GM23338 (cell line): ENCODE data around the gene ACD.

Source experiments
- EZH2 ChIP-seq: fragments of 200-600 bp; sonication (generic); IDR thresholded peaks from one replicate; pipeline ENCODE4 v1.8.0; 2017; ENCODE audit warnings: antibody characterized with exemption, mild to moderate bottlenecking, low read depth; ENCODE audit not compliant: unreplicated experiment
- EZH2phosphoT487 ChIP-seq: fragments of 200-600 bp; sonication (generic); IDR thresholded peaks from one replicate; pipeline ENCODE4 v1.8.1; 2018; ENCODE audit warnings: antibody characterized with exemption; ENCODE audit not compliant: unreplicated experiment
- POLR2AphosphoS5 ChIP-seq: IDR thresholded peaks from 2 replicates; pipeline ENCODE4 v1.6.1; 2016; ENCODE audit warnings: antibody characterized with exemption, low read depth
- ZNF114 ChIP-seq: fragments of 250-450 bp; sonication (Bioruptor Pico); IDR thresholded peaks from 2 replicates; pipeline ENCODE4 v1.5.0; 2020; ENCODE audit warnings: mild to moderate bottlenecking, moderate library complexity
- TF ChIP-seq, protein P1 (sequence below), 2 experiments: fragments of 200-600 bp in 1 of 2; sonication (generic) in 1 of 2; conservative IDR thresholded peaks; 2 replicates each; pipeline versions ENCODE4 v1.5.1 to v1.6.1; 2016 to 2017; ENCODE audit warnings: antibody characterized with exemption in 2 of 2, low read depth in 2 of 2, mild to moderate bottlenecking in 2 of 2, moderate library complexity in 1 of 2

DNA sequence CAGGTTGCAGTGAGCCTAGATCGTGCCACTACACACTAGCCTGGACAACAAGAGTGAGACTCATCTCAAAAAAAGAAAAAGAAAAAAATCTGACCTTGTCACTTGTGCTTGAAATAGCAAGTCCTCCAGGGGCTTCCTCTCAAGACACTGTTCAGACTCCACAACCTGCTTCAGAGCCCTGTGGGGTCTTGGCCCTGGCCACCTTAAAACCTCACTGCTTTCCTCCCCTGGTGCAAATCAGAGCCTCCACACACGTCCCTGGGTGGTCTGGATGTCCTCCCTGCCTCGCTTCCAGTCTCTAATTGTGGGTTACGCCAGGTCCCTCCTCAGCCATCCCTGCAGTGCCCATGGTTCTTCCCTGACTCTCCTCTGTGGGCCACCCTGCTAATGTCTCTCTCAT is 4.7 kb downstream of the ACD start:
- TF ChIP-seq, protein P1, sequence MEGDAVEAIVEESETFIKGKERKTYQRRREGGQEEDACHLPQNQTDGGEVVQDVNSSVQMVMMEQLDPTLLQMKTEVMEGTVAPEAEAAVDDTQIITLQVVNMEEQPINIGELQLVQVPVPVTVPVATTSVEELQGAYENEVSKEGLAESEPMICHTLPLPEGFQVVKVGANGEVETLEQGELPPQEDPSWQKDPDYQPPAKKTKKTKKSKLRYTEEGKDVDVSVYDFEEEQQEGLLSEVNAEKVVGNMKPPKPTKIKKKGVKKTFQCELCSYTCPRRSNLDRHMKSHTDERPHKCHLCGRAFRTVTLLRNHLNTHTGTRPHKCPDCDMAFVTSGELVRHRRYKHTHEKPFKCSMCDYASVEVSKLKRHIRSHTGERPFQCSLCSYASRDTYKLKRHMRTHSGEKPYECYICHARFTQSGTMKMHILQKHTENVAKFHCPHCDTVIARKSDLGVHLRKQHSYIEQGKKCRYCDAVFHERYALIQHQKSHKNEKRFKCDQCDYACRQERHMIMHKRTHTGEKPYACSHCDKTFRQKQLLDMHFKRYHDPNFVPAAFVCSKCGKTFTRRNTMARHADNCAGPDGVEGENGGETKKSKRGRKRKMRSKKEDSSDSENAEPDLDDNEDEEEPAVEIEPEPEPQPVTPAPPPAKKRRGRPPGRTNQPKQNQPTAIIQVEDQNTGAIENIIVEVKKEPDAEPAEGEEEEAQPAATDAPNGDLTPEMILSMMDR (conservative IDR thresholded peaks at IDR 0.05; ENCODE audit: low read depth in 2 of 2), result no peak
- TF ChIP-seq POLR2AphosphoS5, result no peak
- no peak for TF ChIP-seq ZNF114 (CRISPR knock-in tag)
- TF ChIP-seq EZH2, result no peak
- no peak for TF ChIP-seq EZH2phosphoT487
